Thymus (tissue), 11 donors: Measurements from ENCODE around the gene MRGPRD. TPM values are rescaled to one million over a fixed set of nuclear protein-coding genes. Genes with fewer than 3 reads are reported as not detected.

Experiments
- DNase-seq, 9 donors: peaks; one replicate each; pipeline ENCODE4 v3.0.0-alpha.2; 2013; ENCODE audit warnings: low spot score in 9 of 9, low read depth in 6 of 9, missing footprints in 1 of 9
- H3K27ac ChIP-seq, 2 donors: one replicate each; pipeline ENCODE4 v1.5.1; 2013; ENCODE audit warnings: control low read depth in 1 of 2, low read depth in 1 of 2, low read length in 1 of 2, mild to moderate bottlenecking in 1 of 2, moderate library complexity in 1 of 2
- H3K27me3 ChIP-seq, 2 donors: one replicate each; pipeline ENCODE4 v1.5.1; 2013; ENCODE audit warnings: low read length in 1 of 2; ENCODE audit not compliant: control insufficient read depth in 2 of 2, insufficient read depth in 1 of 2
- H3K36me3 ChIP-seq, 2 donors: one replicate each; pipeline ENCODE4 v1.5.1; 2013; ENCODE audit warnings: low read length in 1 of 2, mild to moderate bottlenecking in 1 of 2, moderate library complexity in 1 of 2; ENCODE audit not compliant: control insufficient read depth in 2 of 2, insufficient read depth in 2 of 2
- H3K4me1 ChIP-seq, 2 donors: one replicate each; pipeline ENCODE4 v1.5.1; 2013; ENCODE audit warnings: low read length in 2 of 2; ENCODE audit not compliant: control insufficient read depth in 2 of 2, insufficient read depth in 2 of 2
- H3K4me3 ChIP-seq, 2 donors: one replicate each; pipeline ENCODE4 v1.5.1; 2013; ENCODE audit warnings: low read length in 2 of 2, control low read depth in 1 of 2, mild to moderate bottlenecking in 1 of 2
- H3K9me3 ChIP-seq, 2 donors: one replicate each; pipeline ENCODE4 v1.5.1; 2013; ENCODE audit warnings: low read length in 1 of 2, mild to moderate bottlenecking in 1 of 2; ENCODE audit not compliant: control insufficient read depth in 2 of 2, insufficient read depth in 1 of 2
- WGBS: extraction: QIAGEN DNeasy Blood & Tissue Kit; methylation state at CpG from one replicate; pipeline ENCODE4 v1.1.7; 2013; 5-methylcytosine and 5-hydroxymethylcytosine counted together
- polyA plus RNA-seq: library from polyadenylated mRNA; stranded (reverse); fragments of 200-250 nt; gene quantifications from one replicate; pipeline ENCODE4 v1.2.3, GENCODE V29; 2013
- total RNA-seq: library from RNA; stranded (reverse); fragments of 120-200 nt; gene quantifications from one replicate; pipeline ENCODE4 v1.2.4, GENCODE V29; 2013
- donor health status: healthy.

The MRGPRD gene
- total and polyA plus RNA-seq, 2 donors: 0.05 TPM; not detected in 1

- Histone ChIP-seq H3K36me3 (peaks cover 55 to 69% of the 10 kb centered on the region in 2 donors), H3K9me3 (no peaks in the 10 kb centered on the region), H3K27me3 (no peaks in the 10 kb centered on the region), H3K27ac (no peak overlapping the region), H3K4me3 (no peak overlapping the region), H3K4me1 (no peaks in the 10 kb centered on the region)
- no peak for DNase-seq
- 97% methylated on average over 17 of the region's 17 CpGs for WGBS
These were observed 41.8 kb downstream of the MRGPRD start for GRCh38 chr11:68938816-68939582.

GRCh38 chr11:68938088-68938487 lies 42.7 kb downstream of the MRGPRD start:
- Histone ChIP-seq H3K9me3 (no peaks in the 10 kb centered on the region), H3K27ac (no peak overlapping the region), H3K27me3 (no peaks in the 10 kb centered on the region), H3K4me1 (no peaks in the 10 kb centered on the region), H3K4me3 (no peak overlapping the region), H3K36me3 (peaks cover 63 to 76% of the 10 kb centered on the region in 2 donors)
- WGBS: 94% methylated on average over 18 of the region's 18 CpGs
- DNase-seq: no peak

GRCh38 chr11:68936676-68937620 lies 43.8 kb downstream of the MRGPRD start:
- Histone ChIP-seq H3K9me3 (no peaks in the 10 kb centered on the region), H3K27ac (no peak overlapping the region), H3K4me3 (no peak overlapping the region), H3K4me1 (no peaks in the 10 kb centered on the region), H3K36me3 (peaks cover 65 to 78% of the 10 kb centered on the region in 2 donors), H3K27me3 (no peaks in the 10 kb centered on the region)
- 96% methylated on average over 29 of the region's 29 CpGs for WGBS
- no peak for DNase-seq

- no peak overlapping the region for H3K27ac ChIP-seq
- no peaks in the 10 kb centered on the region for H3K27me3 ChIP-seq
- H3K4me1 ChIP-seq: no peaks in the 10 kb centered on the region
- H3K4me3 ChIP-seq: no peak overlapping the region
- 94% methylated on average over 10 of the region's 10 CpGs for WGBS
- H3K36me3 ChIP-seq: peaks cover 65 to 75% of the 10 kb centered on the region in 2 donors
- no peak for DNase-seq
- H3K9me3 ChIP-seq: no peaks in the 10 kb centered on the region
These were observed 44.5 kb downstream of the MRGPRD start for GRCh38 chr11:68936358-68936636.

- WGBS: 98% methylated on average over 29 of the region's 29 CpGs
- no peak for DNase-seq
- H3K9me3 ChIP-seq: no peaks in the 10 kb centered on the region
These were observed 45.0 kb downstream of the MRGPRD start for GRCh38 chr11:68935516-68936357.

GRCh38 chr11:68935066-68935465 lies 45.7 kb downstream of the MRGPRD start:
- no peaks in the 10 kb centered on the region for H3K27me3 ChIP-seq
- DNase-seq: no peak
- no peaks in the 10 kb centered on the region for H3K9me3 ChIP-seq
- H3K27ac ChIP-seq: no peak overlapping the region
- H3K36me3 ChIP-seq: peaks cover 68 to 75% of the 10 kb centered on the region in 2 donors
- no peak overlapping the region for H3K4me3 ChIP-seq
- 98% methylated on average over 15 of the region's 15 CpGs for WGBS
- no peaks in the 10 kb centered on the region for H3K4me1 ChIP-seq

More at GRCh38 chr11:68935516-68936357, 45.0 kb downstream of the MRGPRD start:
- no peaks in the 10 kb centered on the region for H3K27me3 ChIP-seq
- H3K4me3 ChIP-seq: no peak overlapping the region
- H3K27ac ChIP-seq: no peak overlapping the region
- no peaks in the 10 kb centered on the region for H3K4me1 ChIP-seq
- peaks cover 65 to 79% of the 10 kb centered on the region in 2 donors for H3K36me3 ChIP-seq

GRCh38 chr11:68934666-68935065 lies 46.1 kb downstream of the MRGPRD start:
- Histone ChIP-seq H3K27ac (no peak overlapping the region), H3K4me3 (no peak overlapping the region), H3K27me3 (no peaks in the 10 kb centered on the region), H3K4me1 (no peaks in the 10 kb centered on the region), H3K9me3 (no peaks in the 10 kb centered on the region), H3K36me3 (peaks cover 68 to 75% of the 10 kb centered on the region in 2 donors)
- 98% methylated on average over 13 of the region's 13 CpGs for WGBS
- DNase-seq: no peak

- WGBS: over 99% methylated on average over 12 of the region's 12 CpGs
- H3K4me3 ChIP-seq: no peak overlapping the region
- no peaks in the 10 kb centered on the region for H3K9me3 ChIP-seq
- no peaks in the 10 kb centered on the region for H3K27me3 ChIP-seq
- DNase-seq: no peak
- H3K4me1 ChIP-seq: no peaks in the 10 kb centered on the region
- H3K27ac ChIP-seq: no peak overlapping the region
- peaks cover 68 to 75% of the 10 kb centered on the region in 2 donors for H3K36me3 ChIP-seq
These were observed 46.5 kb downstream of the MRGPRD start for GRCh38 chr11:68934321-68934645.
